ENCODE data around the gene OGA. TPM values are rescaled to one million over a fixed set of nuclear protein-coding genes. Genes with fewer than 3 reads are reported as not detected.

Gene OGA
- total RNA-seq, 3 donors from 2014 or later (not counting 1 experiment from before 2014, with no cell fraction given) = 427 to 488 (median 481) TPM

DNA sequence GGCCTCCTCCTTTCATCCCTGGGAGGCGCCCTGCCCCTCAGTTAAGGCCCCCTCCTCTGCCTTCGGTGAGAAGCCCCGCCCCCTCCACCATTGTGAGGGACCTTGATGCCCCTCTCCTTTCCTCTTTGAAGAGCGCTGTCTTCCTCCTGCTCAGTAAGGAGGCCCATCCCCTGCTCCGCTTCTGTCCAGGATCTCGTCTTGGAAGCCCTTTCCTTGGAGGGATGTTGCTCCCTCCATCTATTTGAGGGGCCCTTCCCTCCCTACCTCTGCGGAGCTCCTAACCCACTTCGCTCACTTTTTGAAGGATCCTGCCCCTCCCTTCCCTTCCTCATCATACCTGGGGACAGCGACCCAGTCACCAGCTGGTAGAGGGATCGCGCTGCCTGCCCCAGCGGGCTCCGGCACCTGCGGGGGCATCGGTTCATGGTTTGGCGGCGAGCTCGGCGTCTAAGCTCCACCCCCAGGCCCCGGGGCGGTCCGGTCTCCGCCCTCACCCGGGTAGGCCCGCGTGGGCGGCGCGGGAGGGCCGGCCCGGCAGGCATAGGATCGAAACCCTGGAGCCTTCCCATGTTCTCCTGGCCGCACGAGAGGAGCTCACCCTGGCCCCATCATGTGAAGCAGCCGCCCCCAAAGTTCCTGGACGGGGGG is 21.3 kb upstream of the OGA start:
- peak overlapping the region in 1 of 2 donors; percentile 72 for H3K27ac Mint-ChIP-seq
- Histone ChIP-seq H3K27ac (ENCODE audit: low read length) (no peak overlapping the region), H3K4me3 (ENCODE audit: low read length) (peak overlapping the region; percentile 22), H3K4me1 (ENCODE audit: control insufficient read depth, insufficient read depth, low read length) (peaks cover 53% of the 10 kb centered on the region), H3K27me3 (ENCODE audit: control insufficient read depth, insufficient read depth, low read length) (peaks cover 2% of the 10 kb centered on the region), H3K9me3 (ENCODE audit: control insufficient read depth, insufficient read depth, low read length) (no peaks in the 10 kb centered on the region), H3K36me3 (ENCODE audit: control insufficient read depth, insufficient read depth, low read length) (no peaks in the 10 kb centered on the region)
- DNase-seq (peak; percentile 58 to 77), ATAC-seq (peak; percentile 60 to 66 (median 60))
- 13% methylated on average over 36 of the region's 36 CpGs for WGBS (ENCODE audit: insufficient coverage)
- TF ChIP-seq, protein P1, sequence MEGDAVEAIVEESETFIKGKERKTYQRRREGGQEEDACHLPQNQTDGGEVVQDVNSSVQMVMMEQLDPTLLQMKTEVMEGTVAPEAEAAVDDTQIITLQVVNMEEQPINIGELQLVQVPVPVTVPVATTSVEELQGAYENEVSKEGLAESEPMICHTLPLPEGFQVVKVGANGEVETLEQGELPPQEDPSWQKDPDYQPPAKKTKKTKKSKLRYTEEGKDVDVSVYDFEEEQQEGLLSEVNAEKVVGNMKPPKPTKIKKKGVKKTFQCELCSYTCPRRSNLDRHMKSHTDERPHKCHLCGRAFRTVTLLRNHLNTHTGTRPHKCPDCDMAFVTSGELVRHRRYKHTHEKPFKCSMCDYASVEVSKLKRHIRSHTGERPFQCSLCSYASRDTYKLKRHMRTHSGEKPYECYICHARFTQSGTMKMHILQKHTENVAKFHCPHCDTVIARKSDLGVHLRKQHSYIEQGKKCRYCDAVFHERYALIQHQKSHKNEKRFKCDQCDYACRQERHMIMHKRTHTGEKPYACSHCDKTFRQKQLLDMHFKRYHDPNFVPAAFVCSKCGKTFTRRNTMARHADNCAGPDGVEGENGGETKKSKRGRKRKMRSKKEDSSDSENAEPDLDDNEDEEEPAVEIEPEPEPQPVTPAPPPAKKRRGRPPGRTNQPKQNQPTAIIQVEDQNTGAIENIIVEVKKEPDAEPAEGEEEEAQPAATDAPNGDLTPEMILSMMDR (IDR thresholded peaks at IDR 0.05) = no peak
- no peaks in the 10 kb centered on the region for H3K9me3 Mint-ChIP-seq
- peaks cover 19 to 48% of the 10 kb centered on the region in 2 donors for H3K4me1 Mint-ChIP-seq
- peaks cover 13 to 14% of the 10 kb centered on the region in 2 donors for H3K27me3 Mint-ChIP-seq (ENCODE audit: low read depth in 2 of 2)
- intact Hi-C loops (cut with micrococcal nuclease) = loop anchor here (1.0 kb wide), 2 partner anchors 171 to 234 kb away; no protein-coding TSS in a partner anchor
- H3K4me3 Mint-ChIP-seq = peak overlapping the region; percentile 66
- no peaks in the 10 kb centered on the region for H3K36me3 Mint-ChIP-seq

DNA sequence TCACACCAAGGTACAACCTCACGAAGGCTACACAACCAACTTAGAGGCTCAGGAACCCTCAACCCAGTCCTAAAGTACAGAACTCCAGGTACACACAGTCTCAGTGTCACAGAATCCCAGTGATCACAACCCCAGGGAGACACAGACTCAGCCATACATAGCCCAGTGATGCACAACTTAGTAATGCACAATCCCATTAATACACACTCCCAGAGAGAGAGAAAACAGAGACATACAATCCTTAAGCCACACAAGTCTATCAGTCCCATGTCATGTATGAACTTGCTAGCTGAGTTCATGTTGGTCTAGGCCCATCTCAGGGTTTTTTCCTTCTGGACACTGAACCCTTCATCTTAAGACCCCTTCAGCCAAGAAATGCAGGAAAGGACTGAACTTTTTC is 20.8 kb upstream of the OGA start:
- intact Hi-C loops (cut with micrococcal nuclease) = no loop called here
- ATAC-seq (no peak), DNase-seq (no peak)
- H3K36me3 ChIP-seq (ENCODE audit: control insufficient read depth, insufficient read depth, low read length) = no peaks in the 10 kb centered on the region
- H3K27me3 Mint-ChIP-seq (ENCODE audit: low read depth in 2 of 2) = peaks cover 8 to 9% of the 10 kb centered on the region in 2 donors
- no peaks in the 10 kb centered on the region for H3K9me3 ChIP-seq (ENCODE audit: control insufficient read depth, insufficient read depth, low read length)
- H3K4me3 ChIP-seq (ENCODE audit: low read length) = no peak overlapping the region
- H3K36me3 Mint-ChIP-seq = no peaks in the 10 kb centered on the region
- peaks cover 2% of the 10 kb centered on the region for H3K27me3 ChIP-seq (ENCODE audit: control insufficient read depth, insufficient read depth, low read length)
- H3K27ac Mint-ChIP-seq = no peak overlapping the region
- H3K27ac ChIP-seq (ENCODE audit: low read length) = no peak overlapping the region
- H3K9me3 Mint-ChIP-seq = no peaks in the 10 kb centered on the region
- H3K4me1 Mint-ChIP-seq = peaks cover 14 to 48% of the 10 kb centered on the region in 2 donors
- peak overlapping the region; percentile 66 for H3K4me3 Mint-ChIP-seq
- WGBS (ENCODE audit: insufficient coverage) = 90% methylated on average over 1 of the region's 1 CpG
- H3K4me1 ChIP-seq (ENCODE audit: control insufficient read depth, insufficient read depth, low read length) = peaks cover 54% of the 10 kb centered on the region
- TF ChIP-seq, protein P1 (IDR thresholded peaks at IDR 0.05) = no peak

DNA sequence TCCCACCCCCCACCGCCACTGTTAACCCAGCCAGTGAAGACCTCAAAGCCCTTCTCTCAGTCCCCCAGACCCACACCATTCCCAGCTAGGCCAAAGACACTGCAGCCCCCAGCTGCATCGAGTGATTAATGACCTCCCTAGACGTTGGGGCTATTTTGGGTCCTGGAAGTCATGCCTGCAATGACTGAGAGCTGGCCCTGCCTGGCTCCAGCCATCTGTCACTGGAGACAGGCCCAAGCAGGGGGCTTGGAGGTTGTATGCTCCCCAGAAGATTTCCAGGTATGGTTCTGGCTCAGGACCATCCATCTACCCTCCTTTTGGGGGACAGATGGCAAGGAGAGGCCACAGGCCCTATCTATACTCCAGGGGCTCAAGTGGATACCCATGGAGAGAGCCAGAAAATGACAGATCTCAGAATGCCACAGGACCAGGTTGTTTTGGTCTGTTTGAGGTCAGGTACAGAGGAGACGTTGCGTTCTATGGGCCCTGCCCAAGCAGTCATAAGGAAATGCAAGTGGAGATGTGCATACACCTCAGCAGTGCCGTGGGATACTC is 20.2 kb upstream of the OGA start:
- peaks cover 2% of the 10 kb centered on the region for H3K27me3 ChIP-seq (ENCODE audit: control insufficient read depth, insufficient read depth, low read length)
- H3K4me1 Mint-ChIP-seq = peaks cover 13 to 52% of the 10 kb centered on the region in 2 donors
- peaks cover 53% of the 10 kb centered on the region for H3K4me1 ChIP-seq (ENCODE audit: control insufficient read depth, insufficient read depth, low read length)
- no peaks in the 10 kb centered on the region for H3K36me3 ChIP-seq (ENCODE audit: control insufficient read depth, insufficient read depth, low read length)
- H3K4me3 ChIP-seq (ENCODE audit: low read length) = no peak overlapping the region
- no peak overlapping the region for H3K27ac ChIP-seq (ENCODE audit: low read length)
- H3K27me3 Mint-ChIP-seq (ENCODE audit: low read depth in 2 of 2) = peaks cover 7% of the 10 kb centered on the region in 2 donors
- DNase-seq = no peak
- H3K4me3 Mint-ChIP-seq = no peak overlapping the region
- no peaks in the 10 kb centered on the region for H3K9me3 Mint-ChIP-seq
- WGBS (ENCODE audit: insufficient coverage) = 87% methylated on average over 6 of the region's 6 CpGs
- no peak overlapping the region for H3K27ac Mint-ChIP-seq
- H3K9me3 ChIP-seq (ENCODE audit: control insufficient read depth, insufficient read depth, low read length) = no peaks in the 10 kb centered on the region
- TF ChIP-seq, protein P1 (IDR thresholded peaks at IDR 0.05) = no peak
- H3K36me3 Mint-ChIP-seq = no peaks in the 10 kb centered on the region
- ATAC-seq = no peak
- intact Hi-C loops (cut with micrococcal nuclease) = no loop called here

Measured in natural killer cell (primary cell).